Activated B cell treated with CpG ODN at 0.5 μM for 24 hours (primary cell): ENCODE measurements around the gene LDHA. TPM values are rescaled to one million over a fixed set of nuclear protein-coding genes. Genes with fewer than 3 reads are reported as not detected.
"Not testable (repeated sequence)": the region's sequence is repeated elsewhere in the genome, so short reads cannot be mapped to it uniquely, and the experiment has no call there.

ENCODE experiments used
- ATAC-seq: fragments of 200-7000 bp; cut with Tn5 transposase; one replicate; pipeline ENCODE4 v1.10.0; 2021; ENCODE audit warnings: low read depth, mild to moderate bottlenecking, moderate library complexity
- CTCF ChIA-PET: fragments of 350-600 bp; sonication (Branson Sonifier 250); formaldehyde crosslinking; loops from one replicate; lab custom pipeline; 2021; ENCODE audit warnings: antibody characterized with exemption; lab: Charles Lee
- POLR2A ChIA-PET: fragments of 350-600 bp; sonication (Branson Sonifier 250); formaldehyde crosslinking; loops from one replicate; lab custom pipeline; 2021; ENCODE audit warnings: antibody characterized with exemption; lab: Charles Lee
- DNase-seq: peaks from one replicate; pipeline ENCODE4 v3.0.0; 2022
- H3K27ac Mint-ChIP-seq: one replicate; pipeline ENCODE4 v1.8.0; 2020; ENCODE audit warnings: mixed read lengths
- H3K27me3 Mint-ChIP-seq: one replicate; pipeline ENCODE4 v1.8.0; 2021; ENCODE audit warnings: mixed read lengths
- H3K36me3 Mint-ChIP-seq: one replicate; pipeline ENCODE4 v1.8.0; 2021; ENCODE audit warnings: low read depth, mixed read lengths
- H3K4me1 Mint-ChIP-seq: one replicate; pipeline ENCODE4 v1.8.0; 2021; ENCODE audit warnings: mixed read lengths
- H3K4me3 Mint-ChIP-seq: one replicate; pipeline ENCODE4 v1.8.0; 2020; ENCODE audit warnings: mild to moderate bottlenecking, mixed read lengths
- H3K9me3 Mint-ChIP-seq: one replicate; pipeline ENCODE4 v1.8.0; 2020; ENCODE audit warnings: mixed read lengths
- intact Hi-C: fragments of 100-400 bp; cut with micrococcal nuclease; formaldehyde crosslinking; loops from one replicate; pipeline ENCODE4 v1.15.1; 2024
- total RNA-seq: library from RNA; stranded (reverse); gene quantifications from 2 replicates; pipeline ENCODE4 v1.2.3, GENCODE V29; 2022
- TF ChIP-seq, protein P1 (sequence below): fragments of 200-600 bp; IDR thresholded peaks from one replicate; pipeline ENCODE4 v1.8.0; 2022; ENCODE audit warnings: antibody characterized with exemption, mild to moderate bottlenecking

Gene LDHA
- total RNA-seq, 1 donor from 2014 or later: 282 TPM

DNA sequence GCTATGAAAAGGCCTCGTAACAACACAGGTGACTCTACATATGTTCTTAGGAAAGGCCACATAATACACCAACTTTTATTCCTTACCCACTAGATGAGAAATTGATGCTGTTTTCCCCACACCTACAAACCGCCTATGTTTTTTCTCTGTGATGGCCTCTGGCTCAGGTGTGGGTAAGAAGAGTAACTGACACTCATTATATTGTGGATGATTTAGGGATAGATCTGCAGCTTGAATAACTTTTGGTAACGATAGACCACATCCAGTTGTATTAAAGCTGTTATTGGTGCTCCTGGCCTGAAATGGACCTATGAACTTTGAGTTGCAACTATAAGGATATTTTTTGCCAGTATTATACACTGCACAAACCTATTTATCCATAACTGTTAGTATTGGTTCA, 3.6 kb downstream of the LDHA start:
- ATAC-seq (no peak), DNase-seq (no peak)
- ChIA-PET CTCF (no interaction called here), POLR2A (interaction anchor here (1.0 to 6.5 kb wide), 2 partner anchors 14 to 75 kb away, joined by 3 to 154 read pairs; partner anchors contain the start of gene GTF2H1)
- H3K4me3 Mint-ChIP-seq: no peak overlapping the region
- H3K9me3 Mint-ChIP-seq: no peaks in the 10 kb centered on the region
- intact Hi-C loops: loop anchor here (5.0 to 10.0 kb wide), 3 partner anchors 327 to 1967 kb away; partner anchors contain the start of genes C11orf58, HTATIP2 and IGSF22
- H3K4me1 Mint-ChIP-seq: peaks cover 18% of the 10 kb centered on the region
- TF ChIP-seq, protein P1, sequence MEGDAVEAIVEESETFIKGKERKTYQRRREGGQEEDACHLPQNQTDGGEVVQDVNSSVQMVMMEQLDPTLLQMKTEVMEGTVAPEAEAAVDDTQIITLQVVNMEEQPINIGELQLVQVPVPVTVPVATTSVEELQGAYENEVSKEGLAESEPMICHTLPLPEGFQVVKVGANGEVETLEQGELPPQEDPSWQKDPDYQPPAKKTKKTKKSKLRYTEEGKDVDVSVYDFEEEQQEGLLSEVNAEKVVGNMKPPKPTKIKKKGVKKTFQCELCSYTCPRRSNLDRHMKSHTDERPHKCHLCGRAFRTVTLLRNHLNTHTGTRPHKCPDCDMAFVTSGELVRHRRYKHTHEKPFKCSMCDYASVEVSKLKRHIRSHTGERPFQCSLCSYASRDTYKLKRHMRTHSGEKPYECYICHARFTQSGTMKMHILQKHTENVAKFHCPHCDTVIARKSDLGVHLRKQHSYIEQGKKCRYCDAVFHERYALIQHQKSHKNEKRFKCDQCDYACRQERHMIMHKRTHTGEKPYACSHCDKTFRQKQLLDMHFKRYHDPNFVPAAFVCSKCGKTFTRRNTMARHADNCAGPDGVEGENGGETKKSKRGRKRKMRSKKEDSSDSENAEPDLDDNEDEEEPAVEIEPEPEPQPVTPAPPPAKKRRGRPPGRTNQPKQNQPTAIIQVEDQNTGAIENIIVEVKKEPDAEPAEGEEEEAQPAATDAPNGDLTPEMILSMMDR: no peak
- no peak overlapping the region for H3K27ac Mint-ChIP-seq
- no peaks in the 10 kb centered on the region for H3K27me3 Mint-ChIP-seq
- peaks cover 74% of the 10 kb centered on the region for H3K36me3 Mint-ChIP-seq

DNA sequence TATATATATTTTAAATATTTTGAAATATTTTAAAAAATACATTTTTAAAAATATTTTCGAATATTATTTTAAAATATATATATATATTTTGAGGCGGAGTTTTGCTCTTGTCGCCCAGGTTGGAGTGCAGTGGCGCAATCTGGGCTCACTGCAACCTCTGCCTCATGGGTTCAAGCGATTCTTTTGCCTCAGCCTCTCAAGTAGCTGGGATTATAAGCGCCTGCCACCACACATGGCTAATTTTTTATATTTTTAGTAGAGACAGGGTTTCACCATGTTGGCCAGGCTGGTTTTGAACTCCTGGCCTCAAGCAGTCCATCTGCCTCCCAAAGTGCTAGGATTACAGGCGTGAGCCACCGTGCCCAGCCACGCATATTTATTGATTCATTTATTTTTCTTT, 6.7 kb downstream of the LDHA start:
- POLR2A ChIA-PET: interaction anchor here (0.6 to 1.2 kb wide), 3 partner anchors 126 to 500 kb away, joined by 3 read pairs; partner anchors contain the start of gene TSG101
- H3K27ac Mint-ChIP-seq, ATAC-seq, H3K4me3 Mint-ChIP-seq, H3K9me3 Mint-ChIP-seq, CTCF ChIA-PET, DNase-seq, H3K27me3 Mint-ChIP-seq, intact Hi-C loops: not testable (repeated sequence)
- peaks cover 81% of the 10 kb centered on the region for H3K36me3 Mint-ChIP-seq
- H3K4me1 Mint-ChIP-seq: peaks cover 12% of the 10 kb centered on the region

DNA sequence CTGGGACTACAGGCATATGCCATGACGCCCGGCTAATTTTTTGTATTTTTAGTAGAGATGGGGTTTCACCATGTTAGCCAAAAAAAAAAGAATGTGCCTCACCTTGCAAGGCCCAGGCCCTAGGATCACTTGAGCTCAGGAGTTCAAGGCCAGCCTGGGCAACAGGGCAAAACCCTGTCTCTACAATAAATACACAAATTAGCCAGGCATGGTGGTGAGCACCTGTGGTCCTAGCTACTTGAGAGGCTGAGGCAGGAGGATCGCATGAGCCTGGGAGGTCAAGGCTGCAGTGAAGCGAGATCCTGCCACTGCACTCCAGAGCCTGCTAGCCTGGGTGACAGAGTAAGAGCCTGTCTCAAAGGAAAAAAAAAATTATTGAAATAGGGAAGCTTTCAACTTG, 9.7 kb downstream of the LDHA start:
- no peaks in the 10 kb centered on the region for H3K4me1 Mint-ChIP-seq
- ATAC-seq (no peak), DNase-seq (no peak)
- no peaks in the 10 kb centered on the region for H3K27me3 Mint-ChIP-seq
- POLR2A ChIA-PET: interaction anchor here (1.1 kb wide), 1 partner anchor 10 kb away, joined by 3 read pairs; the partner anchor contains the start of gene LDHA
- CTCF ChIA-PET: interaction anchor here (0.7 kb wide), 1 partner anchor 80 kb away, joined by 3 read pairs; no protein-coding TSS in a partner anchor
- intact Hi-C loops: no loop called here
- no peak overlapping the region for H3K27ac Mint-ChIP-seq
- H3K36me3 Mint-ChIP-seq: peaks cover 77% of the 10 kb centered on the region
- H3K9me3 Mint-ChIP-seq: no peaks in the 10 kb centered on the region
- TF ChIP-seq, protein P1: no peak
- H3K4me3 Mint-ChIP-seq: no peak overlapping the region

DNA sequence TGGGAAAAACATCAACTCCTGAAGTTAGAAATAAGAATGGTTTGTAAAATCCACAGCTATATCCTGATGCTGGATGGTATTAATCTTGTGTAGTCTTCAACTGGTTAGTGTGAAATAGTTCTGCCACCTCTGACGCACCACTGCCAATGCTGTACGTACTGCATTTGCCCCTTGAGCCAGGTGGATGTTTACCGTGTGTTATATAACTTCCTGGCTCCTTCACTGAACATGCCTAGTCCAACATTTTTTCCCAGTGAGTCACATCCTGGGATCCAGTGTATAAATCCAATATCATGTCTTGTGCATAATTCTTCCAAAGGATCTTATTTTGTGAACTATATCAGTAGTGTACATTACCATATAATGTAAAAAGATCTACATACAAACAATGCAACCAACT, 13.0 kb downstream of the LDHA start:
- ATAC-seq, H3K27me3 Mint-ChIP-seq, H3K4me1 Mint-ChIP-seq, intact Hi-C loops, POLR2A ChIA-PET, H3K4me3 Mint-ChIP-seq, DNase-seq, H3K9me3 Mint-ChIP-seq, CTCF ChIA-PET, H3K27ac Mint-ChIP-seq: not testable (repeated sequence)
- H3K36me3 Mint-ChIP-seq: peaks cover 50% of the 10 kb centered on the region

DNA sequence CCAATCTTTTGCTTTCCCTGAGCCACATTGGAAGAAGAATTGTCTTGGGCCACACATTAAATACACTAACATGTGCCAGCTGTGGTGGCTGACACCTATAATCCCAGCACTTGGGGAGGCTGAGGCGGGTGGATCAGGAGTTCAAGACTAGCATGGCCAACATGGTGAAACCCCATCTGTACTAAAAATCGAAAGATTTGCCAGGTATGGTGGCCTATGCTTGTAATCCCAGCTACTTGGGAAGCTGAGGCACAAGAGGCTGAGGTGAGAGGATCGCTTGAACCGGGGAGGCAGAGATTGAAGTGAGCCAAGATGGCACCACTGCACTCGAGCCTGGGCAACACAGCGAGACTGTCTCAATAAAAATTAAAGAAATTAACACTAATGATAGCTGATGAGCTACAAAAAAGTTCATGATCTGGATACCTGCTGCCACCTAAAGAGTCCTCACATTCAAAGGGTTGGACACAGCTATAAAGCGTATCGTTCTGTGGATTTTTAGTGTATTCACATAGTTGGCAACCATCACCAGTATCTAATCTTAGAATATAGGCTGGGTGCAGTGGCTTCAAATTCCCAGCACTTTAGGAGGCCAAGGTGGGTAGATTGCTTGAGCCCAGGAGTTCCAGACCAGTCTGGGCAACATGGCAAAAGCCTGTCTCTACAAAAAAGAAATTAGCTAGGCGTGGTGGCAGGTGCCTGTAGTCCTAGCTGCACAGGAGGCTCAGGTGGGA, 14.4 kb downstream of the LDHA start:
- CTCF ChIA-PET: no interaction called here
- no peaks in the 10 kb centered on the region for H3K9me3 Mint-ChIP-seq
- DNase-seq (no peak), ATAC-seq (no peak)
- POLR2A ChIA-PET: interaction anchor here (1.7 kb wide), 1 partner anchor 14 kb away, joined by 4 read pairs; the partner anchor contains the start of gene LDHA
- intact Hi-C loops: no loop called here
- TF ChIP-seq, protein P1: no peak
- no peaks in the 10 kb centered on the region for H3K4me1 Mint-ChIP-seq
- H3K4me3 Mint-ChIP-seq: no peak overlapping the region
- H3K27ac Mint-ChIP-seq: no peak overlapping the region
- peaks cover 38% of the 10 kb centered on the region for H3K36me3 Mint-ChIP-seq
- H3K27me3 Mint-ChIP-seq: no peaks in the 10 kb centered on the region

DNA sequence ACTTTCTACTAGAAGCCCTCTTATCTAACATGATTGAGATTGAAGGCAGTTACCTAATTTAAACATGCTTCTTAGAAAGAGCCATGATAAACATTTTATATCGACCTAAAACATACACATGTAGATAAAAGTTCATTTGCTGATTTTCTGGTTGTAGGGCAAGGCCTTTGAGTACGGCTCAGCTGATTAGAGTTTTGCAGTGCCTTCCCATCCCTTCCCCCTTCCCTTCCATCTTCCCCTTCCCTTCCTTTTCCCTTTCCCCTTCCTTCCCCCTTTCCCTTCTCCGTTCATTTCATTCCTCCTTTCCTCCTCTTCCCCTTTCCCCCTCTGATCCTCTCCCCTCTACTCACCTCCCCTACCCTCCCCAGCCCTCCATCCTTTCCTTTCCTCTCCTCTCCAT, 22.1 kb downstream of the LDHA start:
- ChIA-PET CTCF (no interaction called here), POLR2A (no interaction called here)
- no peak overlapping the region for H3K4me3 Mint-ChIP-seq
- no peaks in the 10 kb centered on the region for H3K4me1 Mint-ChIP-seq
- no peak for DNase-seq
- no peak for ATAC-seq
- TF ChIP-seq, protein P1: no peak
- no peak overlapping the region for H3K27ac Mint-ChIP-seq
- H3K36me3 Mint-ChIP-seq: peaks cover 2% of the 10 kb centered on the region
- intact Hi-C loops: no loop called here
- no peaks in the 10 kb centered on the region for H3K9me3 Mint-ChIP-seq
- no peaks in the 10 kb centered on the region for H3K27me3 Mint-ChIP-seq
